ENCODE results near the gene OSBP.
A peak's percentile ranks its signal among the peaks of the same experiment; 100 is the strongest.

- no peak for TF ChIP-seq POLR2A (IDR thresholded peaks at IDR 0.05)
- TF ChIP-seq, protein P1, sequence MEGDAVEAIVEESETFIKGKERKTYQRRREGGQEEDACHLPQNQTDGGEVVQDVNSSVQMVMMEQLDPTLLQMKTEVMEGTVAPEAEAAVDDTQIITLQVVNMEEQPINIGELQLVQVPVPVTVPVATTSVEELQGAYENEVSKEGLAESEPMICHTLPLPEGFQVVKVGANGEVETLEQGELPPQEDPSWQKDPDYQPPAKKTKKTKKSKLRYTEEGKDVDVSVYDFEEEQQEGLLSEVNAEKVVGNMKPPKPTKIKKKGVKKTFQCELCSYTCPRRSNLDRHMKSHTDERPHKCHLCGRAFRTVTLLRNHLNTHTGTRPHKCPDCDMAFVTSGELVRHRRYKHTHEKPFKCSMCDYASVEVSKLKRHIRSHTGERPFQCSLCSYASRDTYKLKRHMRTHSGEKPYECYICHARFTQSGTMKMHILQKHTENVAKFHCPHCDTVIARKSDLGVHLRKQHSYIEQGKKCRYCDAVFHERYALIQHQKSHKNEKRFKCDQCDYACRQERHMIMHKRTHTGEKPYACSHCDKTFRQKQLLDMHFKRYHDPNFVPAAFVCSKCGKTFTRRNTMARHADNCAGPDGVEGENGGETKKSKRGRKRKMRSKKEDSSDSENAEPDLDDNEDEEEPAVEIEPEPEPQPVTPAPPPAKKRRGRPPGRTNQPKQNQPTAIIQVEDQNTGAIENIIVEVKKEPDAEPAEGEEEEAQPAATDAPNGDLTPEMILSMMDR (IDR thresholded peaks at IDR 0.05): peak in 4 of 6 experiments; percentile 7 to 63 (median 49)
Observed at GRCh38 chr11:59550368-59550841, 65.2 kb downstream of the OSBP start.

Measured in esophagus squamous epithelium (tissue), 4 donors.